SK-N-SH treated with all-trans-retinoic acid at 6 μM for 48 hours (cell line): ENCODE data around the gene RPS6KC1.
"Not testable (repeated sequence)": the region's sequence is repeated elsewhere in the genome, so short reads cannot be mapped to it uniquely, and the experiment has no call there.

Experiments used
- ATAC-seq: fragments of 200-7000 bp; cut with Tn5 transposase; 3 replicates; pipeline ENCODE4 v1.9.1; 2020; ENCODE audit warnings: mild to moderate bottlenecking, moderate library complexity
- ARNTL ChIP-seq: fragments of 450-650 bp; formaldehyde crosslinking; IDR thresholded peaks from 2 replicates; pipeline ENCODE4 v1.5.0; 2020; ENCODE audit warnings: low read depth, mild to moderate bottlenecking, moderate library complexity, borderline replicate concordance
- BACH2 ChIP-seq: fragments of 250-450 bp; sonication (Bioruptor Pico); IDR thresholded peaks from 2 replicates; pipeline ENCODE4 v1.9.0; 2021; ENCODE audit warnings: mild to moderate bottlenecking, borderline replicate concordance
- CREB5 ChIP-seq: fragments of 250-450 bp; sonication (Bioruptor Pico); IDR thresholded peaks from 2 replicates; pipeline ENCODE4 v1.5.1; 2020; ENCODE audit warnings: low read depth, mild to moderate bottlenecking, moderate library complexity
- CSDC2 ChIP-seq: fragments of 250-450 bp; sonication (Bioruptor Pico); IDR thresholded peaks from 2 replicates; pipeline ENCODE4 v1.5.0; 2020; ENCODE audit warnings: mild to moderate bottlenecking, moderate library complexity
- ESRRG ChIP-seq: fragments of 250-450 bp; sonication (Bioruptor Pico); IDR thresholded peaks from 2 replicates; pipeline ENCODE4 v1.6.1; 2021; ENCODE audit warnings: mild to moderate bottlenecking
- GLIS3 ChIP-seq: fragments of 250-450 bp; sonication (Bioruptor Pico); IDR thresholded peaks from 2 replicates; pipeline ENCODE4 v1.5.0; 2020; ENCODE audit warnings: mild to moderate bottlenecking, moderate library complexity
- ISL1 ChIP-seq: fragments of 250-450 bp; sonication (Bioruptor Pico); IDR thresholded peaks from 2 replicates; pipeline ENCODE4 v2.1.2; 2022; ENCODE audit warnings: mild to moderate bottlenecking, moderate library complexity
- OSR1 ChIP-seq: fragments of 250-450 bp; sonication (Bioruptor Pico); IDR thresholded peaks from 2 replicates; pipeline ENCODE4 v1.8.0; 2022; ENCODE audit warnings: moderate library complexity, mild to moderate bottlenecking, inconsistent platforms
- PATZ1 ChIP-seq: fragments of 250-450 bp; sonication (Bioruptor Pico); IDR thresholded peaks from 2 replicates; pipeline ENCODE4 v1.8.0; 2020; ENCODE audit warnings: mild to moderate bottlenecking, moderate library complexity, borderline replicate concordance
- PPARA ChIP-seq: fragments of 250-450 bp; sonication (Bioruptor Pico); IDR thresholded peaks from 2 replicates; pipeline ENCODE4 v1.5.0; 2020; ENCODE audit warnings: mild to moderate bottlenecking, borderline replicate concordance
- SNAI2 ChIP-seq: fragments of 250-450 bp; sonication (Bioruptor Pico); IDR thresholded peaks from 2 replicates; pipeline ENCODE4 v1.5.0; 2020; ENCODE audit warnings: mild to moderate bottlenecking, moderate library complexity
- TCF4 ChIP-seq: fragments of 250-450 bp; sonication (Bioruptor Pico); IDR thresholded peaks from 2 replicates; pipeline ENCODE4 v1.8.0; 2021; ENCODE audit warnings: mild to moderate bottlenecking, moderate library complexity, borderline replicate concordance
- TSHZ2 ChIP-seq: fragments of 250-450 bp; sonication (Bioruptor Pico); IDR thresholded peaks from 2 replicates; pipeline ENCODE4 v1.5.0; 2020; ENCODE audit warnings: mild to moderate bottlenecking, moderate library complexity
- ZC3H10 ChIP-seq: fragments of 250-450 bp; sonication (Bioruptor Pico); IDR thresholded peaks from 2 replicates; pipeline ENCODE4 v1.5.1; 2021; ENCODE audit warnings: mild to moderate bottlenecking, moderate library complexity
- ZFP3 ChIP-seq: fragments of 250-450 bp; sonication (Bioruptor Pico); IDR thresholded peaks from 2 replicates; pipeline ENCODE4 v1.5.0; 2020; ENCODE audit warnings: mild to moderate bottlenecking, moderate library complexity
- ZFP30 ChIP-seq: fragments of 450-650 bp; formaldehyde crosslinking; IDR thresholded peaks from 2 replicates; pipeline ENCODE4 v1.5.0; 2022; ENCODE audit warnings: mild to moderate bottlenecking, moderate library complexity
- ZNF565 ChIP-seq: fragments of 450-650 bp; formaldehyde crosslinking; conservative IDR thresholded peaks from 2 replicates; pipeline ENCODE4 v1.5.0; 2020; ENCODE audit warnings: low read depth, mild to moderate bottlenecking, moderate library complexity
- ZNF70 ChIP-seq: fragments of 450-650 bp; formaldehyde crosslinking; IDR thresholded peaks from 2 replicates; pipeline ENCODE4 v1.5.0; 2020; ENCODE audit warnings: mild to moderate bottlenecking, moderate library complexity

Gene RPS6KC1

GRCh38 chr1:213315571-213315970, 264.5 kb downstream of the RPS6KC1 start:
- ATAC-seq: no peak
- no peak for TF ChIP-seq ZC3H10
- no peak for TF ChIP-seq ESRRG
- TF ChIP-seq SNAI2 (CRISPR knock-in tag): no peak
- no peak for TF ChIP-seq ISL1 (CRISPR knock-in tag)
- TF ChIP-seq ZFP30 (CRISPR knock-in tag): no peak
- TF ChIP-seq PATZ1 (CRISPR knock-in tag): no peak
- TF ChIP-seq GLIS3: no peak
- TF ChIP-seq CREB5 (CRISPR knock-in tag): no peak
- no peak for TF ChIP-seq ZNF565 (CRISPR knock-in tag)
- no peak for TF ChIP-seq TCF4 (CRISPR knock-in tag)
- TF ChIP-seq BACH2: no peak
- TF ChIP-seq TSHZ2: no peak
- TF ChIP-seq CSDC2 (CRISPR knock-in tag): no peak
- TF ChIP-seq ZFP3: no peak
- TF ChIP-seq ARNTL (CRISPR knock-in tag): no peak

GRCh38 chr1:213318458-213318857, 267.4 kb downstream of the RPS6KC1 start:
- ATAC-seq: not testable (repeated sequence)

GRCh38 chr1:213320191-213320870, 269.3 kb downstream of the RPS6KC1 start:
- no peak for ATAC-seq
- TF ChIP-seq OSR1 (CRISPR knock-in tag): no peak
- TF ChIP-seq ZNF565 (CRISPR knock-in tag): no peak
- TF ChIP-seq ZC3H10: no peak
- TF ChIP-seq ZNF70 (CRISPR knock-in tag): no peak
- no peak for TF ChIP-seq BACH2
- TF ChIP-seq PPARA (CRISPR knock-in tag): no peak
- no peak for TF ChIP-seq CREB5 (CRISPR knock-in tag)
- no peak for TF ChIP-seq ARNTL (CRISPR knock-in tag)
- no peak for TF ChIP-seq TCF4 (CRISPR knock-in tag)
- TF ChIP-seq CSDC2 (CRISPR knock-in tag): no peak
- TF ChIP-seq TSHZ2: no peak
- TF ChIP-seq ISL1 (CRISPR knock-in tag): no peak
- TF ChIP-seq, all 23 proteins: peak for 0
